ENCODE results near the gene DHODH. TPM values are rescaled to one million over a fixed set of nuclear protein-coding genes. Genes with fewer than 3 reads are reported as not detected.

DHODH gene
- total and polyA plus RNA-seq, 2 donors (not counting 3 experiments of a cell fraction or from before 2014, with no cell fraction given): 5.8 to 9.2 TPM

DNA sequence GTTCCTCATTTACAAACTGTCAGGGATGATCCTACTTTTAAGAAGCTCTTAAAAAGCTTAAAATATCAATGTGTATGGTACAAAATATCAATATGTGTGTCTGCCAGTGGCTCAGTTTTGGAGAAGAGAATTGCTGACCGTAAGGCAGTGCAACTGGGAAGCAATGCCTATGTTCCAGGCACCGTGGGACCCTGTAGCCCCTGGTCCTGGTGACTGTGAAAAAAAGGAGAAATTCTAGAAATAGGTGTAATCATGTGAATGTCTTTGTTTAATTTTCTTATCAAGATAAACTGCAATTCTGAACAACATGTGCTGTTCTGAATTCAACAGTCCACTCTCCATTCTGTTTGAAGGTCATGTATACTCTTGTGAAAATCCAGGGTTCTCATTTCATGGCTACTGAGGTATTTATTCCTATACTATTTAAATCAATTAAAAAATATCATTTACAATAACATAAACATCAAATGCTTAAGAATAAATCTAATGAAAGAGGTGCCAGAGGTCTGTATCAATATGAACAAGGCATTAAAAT, 36.3 kb downstream of the DHODH start:
- H3K27me3 ChIP-seq (ENCODE audit: control insufficient read depth in 2 of 2, insufficient read depth in 2 of 2, low read length in 2 of 2): no peaks in the 10 kb centered on the region
- H3K79me2 ChIP-seq (ENCODE audit: control insufficient read depth, insufficient read depth, low read length): no peaks in the 10 kb centered on the region
- no peaks in the 10 kb centered on the region for H3K9me3 ChIP-seq (replicated peaks; ENCODE audit: control insufficient read depth, insufficient read depth, low read length)
- dilution Hi-C loops (cut with MboI; ENCODE audit: extremely low pct_ligation_motif_present, low sequenced_read_pairs) (no loop called here), intact Hi-C loops (cut with micrococcal nuclease) (no loop called here)
- no peak for FAIRE-seq
- H3K4me1 ChIP-seq (ENCODE audit: control insufficient read depth, extremely low read depth, insufficient read depth, low read length): no peaks in the 10 kb centered on the region
- no peak overlapping the region for H2AFZ ChIP-seq (ENCODE audit: low read depth, low read length)
- ChIA-PET CTCF (no interaction called here), POLR2A (no interaction called here)
- TF ChIP-seq MYC (IDR thresholded peaks at IDR 0.05; ENCODE audit: low read depth, low read length) (no peak), POLR2AphosphoS5 (IDR thresholded peaks at IDR 0.05; ENCODE audit: insufficient read depth, low read depth, low read length) (no peak), CTCF (IDR thresholded peaks at IDR 0.05; ENCODE audit: extremely low read depth in 1 of 2, insufficient read depth in 1 of 2, low read depth in 1 of 2, low read length in 2 of 2) (no peak), FOS (IDR thresholded peaks at IDR 0.05; ENCODE audit: borderline replicate concordance, insufficient read depth, low read length) (no peak), POLR2A (IDR thresholded peaks at IDR 0.05; ENCODE audit: low read depth, low read length) (no peak), JUN (IDR thresholded peaks at IDR 0.05; ENCODE audit: borderline replicate concordance, insufficient read depth, insufficient read length, low read depth) (no peak), GATA2 (IDR thresholded peaks at IDR 0.05; ENCODE audit: insufficient read depth, insufficient read length, low read depth, low read length) (no peak), EZH2 (IDR thresholded peaks at IDR 0.05; ENCODE audit: borderline replicate concordance, low read depth, low read length, severe bottlenecking) (no peak)
- TF ChIP-seq, protein P1, sequence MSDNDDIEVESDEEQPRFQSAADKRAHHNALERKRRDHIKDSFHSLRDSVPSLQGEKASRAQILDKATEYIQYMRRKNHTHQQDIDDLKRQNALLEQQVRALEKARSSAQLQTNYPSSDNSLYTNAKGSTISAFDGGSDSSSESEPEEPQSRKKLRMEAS (IDR thresholded peaks at IDR 0.05; ENCODE audit: insufficient read depth, insufficient read length): no peak
- no peak overlapping the region for H3K4me2 ChIP-seq (ENCODE audit: insufficient read depth, low read length)
- DNase-seq (ENCODE audit: low read depth, low spot score): no peak
- H3K27ac ChIP-seq (ENCODE audit: insufficient read depth, low read depth, low read length): no peak overlapping the region
- no TSS peak for BruUV-seq (replicated peaks)
- H3K36me3 ChIP-seq (ENCODE audit: control insufficient read depth in 2 of 2, extremely low read depth in 1 of 2, insufficient read depth in 2 of 2, low read length in 2 of 2): no peaks in the 10 kb centered on the region
- H3K4me3 ChIP-seq (replicated peaks in 1 of 3; ENCODE audit: insufficient read depth in 1 of 3, low read depth in 1 of 3, low read length in 3 of 3): no peak overlapping the region
- H4K20me1 ChIP-seq (replicated peaks; ENCODE audit: control insufficient read depth, extremely low read depth, insufficient read depth, low read length): no peaks in the 10 kb centered on the region
- H3K9ac ChIP-seq (replicated peaks; ENCODE audit: extremely low read depth, insufficient read depth, low read length): no peak overlapping the region
- H3K9me1 ChIP-seq (replicated peaks; ENCODE audit: control insufficient read depth, extremely low read depth, insufficient read depth, low read length): no peaks in the 10 kb centered on the region
